ENCODE measurements around the gene UBQLN4. TPM values are rescaled to one million over a fixed set of nuclear protein-coding genes. Genes with fewer than 3 reads are reported as not detected.
A peak's percentile ranks its signal among the peaks of the same experiment; 100 is the strongest.

Gene UBQLN4
- total RNA-seq, 1 donor from 2014 or later, result 32.5 TPM

- intact Hi-C loops (cut with DNase I), result no loop called here
- no peak for DNase-seq
- Histone ChIP-seq H3K27ac (no peak overlapping the region), H3K9me3 (no peaks in the 10 kb centered on the region), H3K4me1 (no peaks in the 10 kb centered on the region), H3K27me3 (ENCODE audit: low read depth) (no peaks in the 10 kb centered on the region), H3K36me3 (peaks cover 3% of the 10 kb centered on the region), H3K4me3 (no peak overlapping the region)
- ATAC-seq, result no peak
- no peak for TF ChIP-seq CTCF (IDR thresholded peaks at IDR 0.05)
Measured at GRCh38 chr1:156064615-156065014, 11.0 kb upstream of the UBQLN4 start.

DNA sequence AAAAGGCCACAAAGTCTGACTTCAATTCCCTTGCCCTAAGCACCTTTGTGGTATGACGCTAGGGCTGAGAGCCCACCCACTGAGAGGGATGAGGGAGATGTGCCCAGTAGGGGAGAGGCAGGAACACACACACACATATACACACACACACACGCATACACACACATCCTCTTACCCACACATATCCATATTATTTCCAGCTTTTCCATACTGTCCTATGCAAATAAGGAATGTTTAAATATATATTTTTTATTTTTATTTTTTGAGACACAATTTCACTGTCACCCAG lies 10.3 kb upstream of the UBQLN4 start:
- no peak for DNase-seq
- Histone ChIP-seq H3K4me1 (no peaks in the 10 kb centered on the region), H3K9me3 (no peaks in the 10 kb centered on the region), H3K27me3 (ENCODE audit: low read depth) (no peaks in the 10 kb centered on the region), H3K27ac (no peak overlapping the region), H3K4me3 (no peak overlapping the region), H3K36me3 (peaks cover under 1% of the 10 kb centered on the region)
- no peak for ATAC-seq
- TF ChIP-seq CTCF (IDR thresholded peaks at IDR 0.05), result no peak
- intact Hi-C loops (cut with DNase I), result no loop called here

GRCh38 chr1:156062189-156062588 lies 8.6 kb upstream of the UBQLN4 start:
- Histone ChIP-seq H3K36me3 (peaks cover 16% of the 10 kb centered on the region), H3K4me1 (no peaks in the 10 kb centered on the region), H3K27me3 (ENCODE audit: low read depth) (no peaks in the 10 kb centered on the region), H3K9me3 (no peaks in the 10 kb centered on the region), H3K4me3 (peak overlapping the region; percentile 49), H3K27ac (peak overlapping the region; percentile 58)
- peak in 1 of 2 donors; percentile 25 for ATAC-seq
- intact Hi-C loops (cut with DNase I), result no loop called here
- TF ChIP-seq CTCF (IDR thresholded peaks at IDR 0.05), result no peak
- DNase-seq, result no peak

GRCh38 chr1:156060937-156061636 lies 7.5 kb upstream of the UBQLN4 start, which contains the start of gene RAB25:
Gene RAB25, plus strand, starts transcription at chr1:156061160. Its CDS starts 241 bp downstream, at chr1:156061401.
- DNase-seq, result peak; percentile 84
- ATAC-seq, result peak; percentile 90 to 95
- no peak for TF ChIP-seq CTCF (IDR thresholded peaks at IDR 0.05)
- Histone ChIP-seq H3K27me3 (ENCODE audit: low read depth) (no peaks in the 10 kb centered on the region), H3K4me3 (peak within 1 kb of the TSS; percentile 49), H3K36me3 (peaks cover 20% of the 10 kb centered on the region), H3K4me1 (peaks cover 4% of the 10 kb centered on the region), H3K27ac (peak within 1 kb of the TSS; percentile 58), H3K9me3 (no peaks in the 10 kb centered on the region)
- intact Hi-C loops (cut with DNase I), result no loop called here

DNA sequence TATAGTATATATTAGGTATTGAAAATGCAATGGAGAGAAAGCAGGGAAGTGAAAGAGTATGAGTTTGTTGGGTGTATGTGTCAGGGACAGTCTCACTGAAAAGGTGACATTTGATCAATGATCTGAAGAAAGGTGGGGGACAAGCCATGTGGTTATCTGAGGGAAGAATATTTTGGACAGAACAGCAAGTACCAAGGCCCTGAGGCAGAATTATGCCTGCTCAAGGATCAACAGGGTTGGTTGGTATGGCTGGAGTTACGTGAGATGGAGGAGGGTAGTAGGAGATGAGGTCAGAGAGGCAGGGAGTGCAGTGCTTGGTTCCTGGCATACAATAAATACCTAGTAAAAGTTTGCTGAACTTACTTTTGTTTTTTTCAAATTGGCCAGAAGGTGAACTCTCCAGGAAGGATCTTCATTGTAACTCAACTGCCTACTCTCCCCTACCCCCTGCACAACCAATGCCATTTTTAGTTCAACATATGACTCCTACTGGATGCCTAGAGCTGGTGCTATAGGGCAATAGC lies 2.8 kb upstream of the UBQLN4 start:
- TF ChIP-seq CTCF (IDR thresholded peaks at IDR 0.05), result no peak
- Histone ChIP-seq H3K4me1 (peaks cover 22% of the 10 kb centered on the region), H3K4me3 (no peak overlapping the region), H3K9me3 (no peaks in the 10 kb centered on the region), H3K36me3 (peaks cover 20% of the 10 kb centered on the region), H3K27me3 (ENCODE audit: low read depth) (no peaks in the 10 kb centered on the region), H3K27ac (no peak overlapping the region)
- ATAC-seq (no peak), DNase-seq (no peak)
- intact Hi-C loops (cut with DNase I), result no loop called here

All from lower lobe of right lung (tissue), 2 donors.